PC-9 (cell line): Measurements from ENCODE around the gene RAB4A. TPM values are rescaled to one million over a fixed set of nuclear protein-coding genes. Genes with fewer than 3 reads are reported as not detected.

Source experiments
- BruUV-seq: library from RNA; stranded (reverse); fragments of 400-500 nt; replicated peaks from 2 replicates; lab custom pipeline; 2021; lab: Mats Ljungman, UMichigan
- CTCF ChIA-PET: fragments of 300-600 bp; sonication (Branson Sonifier 250); formaldehyde crosslinking; loops from one replicate; lab custom pipeline; 2022; ENCODE audit warnings: antibody characterized with exemption; lab: Charles Lee
- POLR2A ChIA-PET: fragments of 300-600 bp; sonication (Branson Sonifier 250); formaldehyde crosslinking; loops from one replicate; lab custom pipeline; 2022; ENCODE audit warnings: antibody characterized with exemption; ENCODE audit not compliant: unreplicated experiment; lab: Charles Lee
- DNase-seq, 2 experiments: peaks; one replicate each; pipeline versions ENCODE4 v3.0.0 to v3.0.0-alpha.2; 2015 to 2022; ENCODE audit warnings: mixed read lengths in 1 of 2
- H2AFZ ChIP-seq: fragments of 200-600 bp; sonication (generic); 2 replicates; pipeline ENCODE4 v1.8.1; 2017; ENCODE audit warnings: antibody characterized with exemption
- H3F3A ChIP-seq: fragments of 200-600 bp; sonication (generic); 2 replicates; pipeline ENCODE4 v1.8.1; 2017; ENCODE audit warnings: antibody characterized with exemption, mild to moderate bottlenecking, low read depth; ENCODE audit not compliant: insufficient read depth
- H3K27ac ChIP-seq: fragments of 200-600 bp; sonication (generic); 2 replicates; pipeline ENCODE4 v1.6.1; 2016; ENCODE audit warnings: mixed run types
- H3K27me3 ChIP-seq: fragments of 200-600 bp; sonication (generic); 2 replicates; pipeline ENCODE4 v1.6.1; 2016; ENCODE audit warnings: low read depth, mixed run types; ENCODE audit not compliant: insufficient read depth
- H3K36me3 ChIP-seq: fragments of 200-600 bp; sonication (generic); 2 replicates; pipeline ENCODE4 v1.6.1; 2016; ENCODE audit warnings: low read depth, mixed run types
- H3K4me1 ChIP-seq: fragments of 200-600 bp; sonication (generic); replicated peaks from 2 replicates; pipeline ENCODE4 v1.6.1; 2016; ENCODE audit warnings: mixed run types; ENCODE audit not compliant: insufficient read depth
- H3K4me2 ChIP-seq: fragments of 200-600 bp; sonication (generic); 2 replicates; pipeline ENCODE4 v1.6.1; 2017; ENCODE audit warnings: mixed run types
- H3K4me3 ChIP-seq: fragments of 200-600 bp; sonication (generic); 2 replicates; pipeline ENCODE4 v1.6.1; 2016; ENCODE audit warnings: mixed run types
- H3K79me2 ChIP-seq: fragments of 200-600 bp; sonication (generic); 2 replicates; pipeline ENCODE4 v1.6.1; 2017; ENCODE audit warnings: low read depth, mixed run types
- H3K9me2 ChIP-seq: fragments of 200-600 bp; sonication (generic); 2 replicates; pipeline ENCODE4 v1.8.1; 2017; ENCODE audit warnings: mild to moderate bottlenecking; ENCODE audit not compliant: insufficient read depth
- H3K9me3 ChIP-seq: fragments of 200-600 bp; sonication (generic); 2 replicates; pipeline ENCODE4 v1.8.1; 2016; ENCODE audit warnings: low read depth; ENCODE audit not compliant: insufficient read depth
- H4K20me1 ChIP-seq: fragments of 200-600 bp; sonication (generic); 2 replicates; pipeline ENCODE4 v1.8.1; 2017; ENCODE audit not compliant: insufficient read depth
- EZH2 ChIP-seq: fragments of 200-600 bp; sonication (generic); IDR thresholded peaks from 2 replicates; pipeline ENCODE4 v1.8.0; 2017; ENCODE audit warnings: antibody characterized with exemption, low read depth
- intact Hi-C: fragments of 100-400 bp; cut with micrococcal nuclease; formaldehyde crosslinking; loops from one replicate; pipeline ENCODE4 v1.10.0; 2022; ENCODE audit not compliant: unreplicated experiment
- total RNA-seq: library from RNA; stranded (reverse); gene quantifications from 2 replicates; pipeline ENCODE4 v1.2.3, GENCODE V29; 2021
- TF ChIP-seq, protein P1 (sequence below): fragments of 200-600 bp; sonication (generic); conservative IDR thresholded peaks from 2 replicates; pipeline ENCODE4 v1.6.1; 2017; ENCODE audit warnings: mixed run types, antibody characterized with exemption, mild to moderate bottlenecking, moderate library complexity

The RAB4A gene
- total RNA-seq, 1 experiment from 2014 or later, result 29.0 TPM

DNA sequence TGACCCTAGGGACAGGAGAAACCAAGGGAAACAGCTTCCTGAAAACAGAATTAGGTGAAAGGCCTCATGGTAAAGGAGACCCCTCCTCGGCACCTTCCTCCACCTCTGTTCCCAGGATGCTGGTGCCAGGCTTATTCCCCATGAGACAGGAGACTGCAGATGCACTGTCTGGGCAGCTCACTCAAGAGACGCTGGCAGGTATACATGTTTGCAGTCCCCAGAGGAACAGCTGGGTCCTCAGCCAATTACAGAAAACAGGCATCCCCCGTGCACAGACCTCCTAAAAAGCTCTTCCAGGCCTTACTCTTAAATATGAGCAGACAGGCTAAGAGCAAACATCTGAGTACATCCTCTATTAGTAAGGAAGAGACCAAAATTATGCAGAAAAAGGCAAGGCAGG, 65.4 kb downstream of the RAB4A start:
- no peaks in the 10 kb centered on the region for H3K9me3 ChIP-seq
- no peak overlapping the region for H3K27ac ChIP-seq
- H2AFZ ChIP-seq, result no peak overlapping the region
- no peaks in the 10 kb centered on the region for H3K36me3 ChIP-seq
- DNase-seq, result no peak
- H3K9me2 ChIP-seq, result no peaks in the 10 kb centered on the region
- no peak overlapping the region for H3K4me2 ChIP-seq
- no peaks in the 10 kb centered on the region for H3F3A ChIP-seq
- no peak overlapping the region for H3K4me3 ChIP-seq
- POLR2A ChIA-PET, result interaction anchor here (0.7 kb wide), 1 partner anchor 884 kb away, joined by 5 read pairs; no protein-coding TSS in a partner anchor
- CTCF ChIA-PET, result interaction anchor here (0.5 kb wide), 1 partner anchor 9 kb away, joined by 5 read pairs; no protein-coding TSS in a partner anchor
- intact Hi-C loops, result no loop called here
- H3K27me3 ChIP-seq, result no peaks in the 10 kb centered on the region
- peaks cover 16% of the 10 kb centered on the region for H3K79me2 ChIP-seq
- no TSS peak for BruUV-seq
- no peak for TF ChIP-seq EZH2
- H4K20me1 ChIP-seq, result no peaks in the 10 kb centered on the region
- H3K4me1 ChIP-seq, result peaks cover 14% of the 10 kb centered on the region; the same call in 1 of the 2 replicates

GRCh38 chr1:229339086-229339485, 68.2 kb downstream of the RAB4A start:
- TF ChIP-seq EZH2, result no peak
- TF ChIP-seq, protein P1, sequence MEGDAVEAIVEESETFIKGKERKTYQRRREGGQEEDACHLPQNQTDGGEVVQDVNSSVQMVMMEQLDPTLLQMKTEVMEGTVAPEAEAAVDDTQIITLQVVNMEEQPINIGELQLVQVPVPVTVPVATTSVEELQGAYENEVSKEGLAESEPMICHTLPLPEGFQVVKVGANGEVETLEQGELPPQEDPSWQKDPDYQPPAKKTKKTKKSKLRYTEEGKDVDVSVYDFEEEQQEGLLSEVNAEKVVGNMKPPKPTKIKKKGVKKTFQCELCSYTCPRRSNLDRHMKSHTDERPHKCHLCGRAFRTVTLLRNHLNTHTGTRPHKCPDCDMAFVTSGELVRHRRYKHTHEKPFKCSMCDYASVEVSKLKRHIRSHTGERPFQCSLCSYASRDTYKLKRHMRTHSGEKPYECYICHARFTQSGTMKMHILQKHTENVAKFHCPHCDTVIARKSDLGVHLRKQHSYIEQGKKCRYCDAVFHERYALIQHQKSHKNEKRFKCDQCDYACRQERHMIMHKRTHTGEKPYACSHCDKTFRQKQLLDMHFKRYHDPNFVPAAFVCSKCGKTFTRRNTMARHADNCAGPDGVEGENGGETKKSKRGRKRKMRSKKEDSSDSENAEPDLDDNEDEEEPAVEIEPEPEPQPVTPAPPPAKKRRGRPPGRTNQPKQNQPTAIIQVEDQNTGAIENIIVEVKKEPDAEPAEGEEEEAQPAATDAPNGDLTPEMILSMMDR, result no peak
- no peak overlapping the region for H3K4me2 ChIP-seq
- H3K4me3 ChIP-seq, result no peak overlapping the region
- H4K20me1 ChIP-seq, result no peaks in the 10 kb centered on the region
- intact Hi-C loops, result no loop called here
- H3K36me3 ChIP-seq, result no peaks in the 10 kb centered on the region
- no peaks in the 10 kb centered on the region for H3K9me2 ChIP-seq
- H3K27me3 ChIP-seq, result no peaks in the 10 kb centered on the region
- H3K79me2 ChIP-seq, result peaks cover 21% of the 10 kb centered on the region
- POLR2A ChIA-PET, result no interaction called here
- peaks cover 10% of the 10 kb centered on the region; the same call in 1 of the 2 replicates for H3F3A ChIP-seq
- H3K27ac ChIP-seq, result no peak overlapping the region
- H2AFZ ChIP-seq, result no peak overlapping the region
- H3K9me3 ChIP-seq, result no peaks in the 10 kb centered on the region
- no TSS peak for BruUV-seq
- H3K4me1 ChIP-seq, result peaks cover 16% of the 10 kb centered on the region; the same call in 1 of the 2 replicates
- CTCF ChIA-PET, result no interaction called here
- DNase-seq, result no peak

- Histone ChIP-seq H3F3A (peaks cover 10% of the 10 kb centered on the region; the same call in 1 of the 2 replicates), H3K79me2 (peaks cover 21% of the 10 kb centered on the region), H3K9me3 (no peaks in the 10 kb centered on the region), H3K36me3 (no peaks in the 10 kb centered on the region), H2AFZ (no peak overlapping the region), H3K4me2 (no peak overlapping the region), H3K4me1 (peaks cover 16% of the 10 kb centered on the region; the same call in 1 of the 2 replicates), H3K4me3 (no peak overlapping the region), H4K20me1 (no peaks in the 10 kb centered on the region), H3K27ac (no peak overlapping the region), H3K9me2 (no peaks in the 10 kb centered on the region), H3K27me3 (peaks cover 1% of the 10 kb centered on the region; the same call in 1 of the 2 replicates)
- DNase-seq, result no peak
- TF ChIP-seq, protein P1, result no peak
- no peak for TF ChIP-seq EZH2
- CTCF ChIA-PET, result no interaction called here
- POLR2A ChIA-PET, result no interaction called here
- BruUV-seq, result no TSS peak
- intact Hi-C loops, result no loop called here
These were observed 68.6 kb downstream of the RAB4A start for GRCh38 chr1:229339520-229339919.
